Calu3 (cell line): Measurements from ENCODE around the gene STS. TPM values are rescaled to one million over a fixed set of nuclear protein-coding genes. Genes with fewer than 3 reads are reported as not detected.
A peak's percentile ranks its signal among the peaks of the same experiment; 100 is the strongest.

Source experiments
- BruUV-seq: library from RNA; stranded (reverse); fragments of 400-500 nt; replicated peaks from 2 replicates; lab custom pipeline; 2021; lab: Mats Ljungman, UMichigan
- CTCF ChIA-PET: fragments of 300-600 bp; sonication (Branson Sonifier 250); formaldehyde crosslinking; loops from one replicate; lab custom pipeline; 2022; ENCODE audit warnings: antibody characterized with exemption; lab: Charles Lee
- DNase-seq: peaks from one replicate; pipeline ENCODE4 v3.0.0; 2022
- H3K27ac Mint-ChIP-seq: one replicate; pipeline ENCODE4 v1.8.0; 2022; ENCODE audit warnings: mixed read lengths; ENCODE audit not compliant: unreplicated experiment
- H3K27me3 Mint-ChIP-seq: one replicate; pipeline ENCODE4 v1.8.0; 2022; ENCODE audit warnings: mixed read lengths; ENCODE audit not compliant: unreplicated experiment
- H3K36me3 Mint-ChIP-seq: one replicate; pipeline ENCODE4 v1.8.0; 2022; ENCODE audit warnings: mild to moderate bottlenecking, moderate library complexity, mixed read lengths; ENCODE audit not compliant: insufficient read depth, unreplicated experiment
- H3K4me1 Mint-ChIP-seq: one replicate; pipeline ENCODE4 v1.8.0; 2022; ENCODE audit warnings: mild to moderate bottlenecking, low read depth, mixed read lengths; ENCODE audit not compliant: unreplicated experiment
- H3K4me3 Mint-ChIP-seq: one replicate; pipeline ENCODE4 v1.8.0; 2022; ENCODE audit warnings: mild to moderate bottlenecking, low read depth, moderate library complexity, mixed read lengths; ENCODE audit not compliant: unreplicated experiment
- H3K9me3 Mint-ChIP-seq: one replicate; pipeline ENCODE4 v1.8.0; 2022; ENCODE audit warnings: low read depth, mixed read lengths; ENCODE audit not compliant: unreplicated experiment
- CTCF ChIP-seq: fragments of 200-600 bp; IDR thresholded peaks from one replicate; pipeline ENCODE4 v1.8.0; 2022; ENCODE audit warnings: antibody characterized with exemption; ENCODE audit not compliant: unreplicated experiment
- intact Hi-C: fragments of 100-400 bp; cut with micrococcal nuclease; formaldehyde crosslinking; loops from one replicate; pipeline ENCODE4 v1.10.0; 2022; ENCODE audit not compliant: unreplicated experiment
- total RNA-seq: library from RNA; stranded (reverse); gene quantifications from 2 replicates; pipeline ENCODE4 v1.2.3, GENCODE V29; 2022

Gene STS
- total RNA-seq, 1 experiment from 2014 or later, result 11.4 TPM

GRCh38 chrX:7158468-7158990 lies 11.0 kb downstream of the STS start:
- CTCF ChIA-PET, result no interaction called here
- BruUV-seq, result no TSS peak
- H3K27me3 Mint-ChIP-seq, result no peaks in the 10 kb centered on the region
- H3K4me1 Mint-ChIP-seq, result peaks cover 8% of the 10 kb centered on the region
- no peak overlapping the region for H3K4me3 Mint-ChIP-seq
- H3K27ac Mint-ChIP-seq, result no peak overlapping the region
- DNase-seq, result no peak
- intact Hi-C loops, result no loop called here
- TF ChIP-seq CTCF, result no peak
- no peaks in the 10 kb centered on the region for H3K36me3 Mint-ChIP-seq
- no peaks in the 10 kb centered on the region for H3K9me3 Mint-ChIP-seq

- DNase-seq, result peak; percentile 37
- CTCF ChIA-PET, result no interaction called here
- no TSS peak for BruUV-seq
- Mint-ChIP-seq H3K27ac (no peak overlapping the region), H3K4me1 (peaks cover 8% of the 10 kb centered on the region), H3K36me3 (no peaks in the 10 kb centered on the region), H3K27me3 (no peaks in the 10 kb centered on the region), H3K9me3 (no peaks in the 10 kb centered on the region), H3K4me3 (no peak overlapping the region)
- intact Hi-C loops, result no loop called here
- no peak for TF ChIP-seq CTCF
Measured at GRCh38 chrX:7159149-7159861, 11.8 kb downstream of the STS start.

- no peak for DNase-seq
- intact Hi-C loops, result no loop called here
- Mint-ChIP-seq H3K9me3 (no peaks in the 10 kb centered on the region), H3K4me3 (no peak overlapping the region), H3K4me1 (peaks cover 8% of the 10 kb centered on the region), H3K27ac (no peak overlapping the region), H3K36me3 (no peaks in the 10 kb centered on the region), H3K27me3 (no peaks in the 10 kb centered on the region)
- no TSS peak for BruUV-seq
- CTCF ChIA-PET, result no interaction called here
- TF ChIP-seq CTCF, result no peak
Measured at GRCh38 chrX:7163146-7163677, 15.7 kb downstream of the STS start.

GRCh38 chrX:7164174-7164573 lies 16.7 kb downstream of the STS start:
- no peak overlapping the region for H3K27ac Mint-ChIP-seq
- peaks cover 6% of the 10 kb centered on the region for H3K4me1 Mint-ChIP-seq
- CTCF ChIA-PET, result no interaction called here
- no TSS peak for BruUV-seq
- H3K9me3 Mint-ChIP-seq, result peaks cover under 1% of the 10 kb centered on the region
- TF ChIP-seq CTCF, result no peak
- H3K27me3 Mint-ChIP-seq, result no peaks in the 10 kb centered on the region
- no peak for DNase-seq
- intact Hi-C loops, result no loop called here
- H3K36me3 Mint-ChIP-seq, result no peaks in the 10 kb centered on the region
- no peak overlapping the region for H3K4me3 Mint-ChIP-seq
